Caco-2 (cell line): ENCODE data around the gene MSMB. TPM values are rescaled to one million over a fixed set of nuclear protein-coding genes. Genes with fewer than 3 reads are reported as not detected.
"Not testable (repeated sequence)": the region's sequence is repeated elsewhere in the genome, so short reads cannot be mapped to it uniquely, and the experiment has no call there.

Experiments
- BruUV-seq: library from RNA; stranded (reverse); fragments of 400-500 nt; replicated peaks from 2 replicates; lab custom pipeline; 2021; lab: Mats Ljungman, UMichigan
- CTCF ChIA-PET: fragments of 300-600 bp; sonication (Branson Sonifier 250); formaldehyde crosslinking; loops from one replicate; lab custom pipeline; 2022; ENCODE audit warnings: antibody characterized with exemption; lab: Charles Lee
- POLR2A ChIA-PET: fragments of 300-600 bp; sonication (Branson Sonifier 250); formaldehyde crosslinking; loops from one replicate; lab custom pipeline; 2022; ENCODE audit warnings: antibody characterized with exemption; lab: Charles Lee
- DNase-seq, 2 experiments: peaks; one replicate each; pipeline versions ENCODE4 v3.0.0 to v3.0.0-alpha.2; 2020 to 2022
- H3K27me3 ChIP-seq: replicated peaks from 2 replicates; pipeline ENCODE4 v1.6.0; 2011; ENCODE audit warnings: low read length; ENCODE audit not compliant: control insufficient read depth, insufficient read depth
- H3K36me3 ChIP-seq: 2 replicates; pipeline ENCODE4 v1.5.1; 2011; ENCODE audit warnings: low read length; ENCODE audit not compliant: control insufficient read depth, insufficient read depth
- H3K4me1 ChIP-seq: fragments of 250-450 bp; sonication (Bioruptor Pico); 2 replicates; pipeline ENCODE4 v1.5.1; 2020; ENCODE audit warnings: mild to moderate bottlenecking
- H3K4me3 ChIP-seq: 2 replicates; pipeline ENCODE4 v1.5.1; 2011; ENCODE audit warnings: low read depth, mild to moderate bottlenecking, control low read depth, low read length
- H3K9me3 ChIP-seq: fragments of 250-450 bp; sonication (Bioruptor Pico); 2 replicates; pipeline ENCODE4 v1.5.1; 2020; ENCODE audit warnings: mild to moderate bottlenecking, moderate library complexity
- H3K27ac Mint-ChIP-seq: one replicate; pipeline ENCODE4 v1.8.0; 2022; ENCODE audit warnings: mixed read lengths; ENCODE audit not compliant: unreplicated experiment
- H3K27me3 Mint-ChIP-seq: one replicate; pipeline ENCODE4 v1.8.0; 2022; ENCODE audit warnings: mixed read lengths; ENCODE audit not compliant: insufficient read depth, unreplicated experiment
- H3K36me3 Mint-ChIP-seq: one replicate; pipeline ENCODE4 v1.8.0; 2022; ENCODE audit warnings: mild to moderate bottlenecking, mixed read lengths; ENCODE audit not compliant: insufficient read depth, unreplicated experiment
- H3K4me1 Mint-ChIP-seq: one replicate; pipeline ENCODE4 v1.8.0; 2022; ENCODE audit warnings: low read depth, mixed read lengths; ENCODE audit not compliant: unreplicated experiment
- H3K4me3 Mint-ChIP-seq: one replicate; pipeline ENCODE4 v1.8.0; 2022; ENCODE audit warnings: mild to moderate bottlenecking, moderate library complexity, mixed read lengths; ENCODE audit not compliant: unreplicated experiment
- H3K9me3 Mint-ChIP-seq: one replicate; pipeline ENCODE4 v1.8.0; 2022; ENCODE audit warnings: mixed read lengths; ENCODE audit not compliant: unreplicated experiment
- intact Hi-C: fragments of 100-400 bp; cut with micrococcal nuclease; formaldehyde crosslinking; loops from one replicate; pipeline ENCODE4 v1.10.0; 2022; ENCODE audit not compliant: unreplicated experiment
- total RNA-seq: library from RNA; stranded (reverse); gene quantifications from 2 replicates; pipeline ENCODE4 v1.2.3, GENCODE V29; 2022
- TF ChIP-seq, protein P1 (sequence below), 2 experiments: fragments of 200-600 bp in 1 of 2; IDR thresholded peaks; 1 replicate in 1 of 2; 2 replicates in 1 of 2; pipeline versions ENCODE4 v1.5.1 to v1.8.0; 2011 to 2022; ENCODE audit warnings: antibody characterized with exemption in 1 of 2, control low read depth in 1 of 2, inconsistent platforms in 1 of 2, low read depth in 1 of 2, low read length in 1 of 2, mild to moderate bottlenecking in 1 of 2, moderate library complexity in 1 of 2; ENCODE audit not compliant: insufficient read depth in 1 of 2, severe bottlenecking in 1 of 2, unreplicated experiment in 1 of 2

The MSMB gene
- total RNA-seq, 1 experiment from 2014 or later, result 0.84 TPM

- ChIA-PET CTCF (interaction anchor here (0.6 kb wide), 1 partner anchor 24 kb away, joined by 6 read pairs; no protein-coding TSS in a partner anchor), POLR2A (no interaction called here)
- H3K27ac Mint-ChIP-seq, result peak overlapping the region; percentile 57
- H3K27me3 Mint-ChIP-seq, result no peaks in the 10 kb centered on the region
- Histone ChIP-seq H3K9me3 (no peaks in the 10 kb centered on the region; the same call in 1 of the 2 replicates), H3K27me3 (no peaks in the 10 kb centered on the region), H3K4me1 (peaks cover 27% of the 10 kb centered on the region), H3K36me3 (peaks cover 4% of the 10 kb centered on the region; the same call in 1 of the 2 replicates), H3K4me3 (no peak overlapping the region)
- peak in 1 of 2 experiments; percentile 66 for DNase-seq
- H3K9me3 Mint-ChIP-seq, result peaks cover 11% of the 10 kb centered on the region
- H3K36me3 Mint-ChIP-seq, result peaks cover 70% of the 10 kb centered on the region
- BruUV-seq, result no TSS peak
- intact Hi-C loops, result loop anchor here (2.0 kb wide), 1 partner anchor 25 kb away; no protein-coding TSS in a partner anchor
- peaks cover 31% of the 10 kb centered on the region for H3K4me1 Mint-ChIP-seq
- TF ChIP-seq, protein P1, sequence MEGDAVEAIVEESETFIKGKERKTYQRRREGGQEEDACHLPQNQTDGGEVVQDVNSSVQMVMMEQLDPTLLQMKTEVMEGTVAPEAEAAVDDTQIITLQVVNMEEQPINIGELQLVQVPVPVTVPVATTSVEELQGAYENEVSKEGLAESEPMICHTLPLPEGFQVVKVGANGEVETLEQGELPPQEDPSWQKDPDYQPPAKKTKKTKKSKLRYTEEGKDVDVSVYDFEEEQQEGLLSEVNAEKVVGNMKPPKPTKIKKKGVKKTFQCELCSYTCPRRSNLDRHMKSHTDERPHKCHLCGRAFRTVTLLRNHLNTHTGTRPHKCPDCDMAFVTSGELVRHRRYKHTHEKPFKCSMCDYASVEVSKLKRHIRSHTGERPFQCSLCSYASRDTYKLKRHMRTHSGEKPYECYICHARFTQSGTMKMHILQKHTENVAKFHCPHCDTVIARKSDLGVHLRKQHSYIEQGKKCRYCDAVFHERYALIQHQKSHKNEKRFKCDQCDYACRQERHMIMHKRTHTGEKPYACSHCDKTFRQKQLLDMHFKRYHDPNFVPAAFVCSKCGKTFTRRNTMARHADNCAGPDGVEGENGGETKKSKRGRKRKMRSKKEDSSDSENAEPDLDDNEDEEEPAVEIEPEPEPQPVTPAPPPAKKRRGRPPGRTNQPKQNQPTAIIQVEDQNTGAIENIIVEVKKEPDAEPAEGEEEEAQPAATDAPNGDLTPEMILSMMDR (IDR thresholded peaks at IDR 0.05; ENCODE audit: insufficient read depth in 1 of 2, low read depth in 1 of 2, low read length in 1 of 2, severe bottlenecking in 1 of 2, unreplicated experiment in 1 of 2), result no peak
- H3K4me3 Mint-ChIP-seq, result peak overlapping the region; percentile 11
These were observed 47.9 kb downstream of the MSMB start for GRCh38 chr10:45997994-45998763.

DNA sequence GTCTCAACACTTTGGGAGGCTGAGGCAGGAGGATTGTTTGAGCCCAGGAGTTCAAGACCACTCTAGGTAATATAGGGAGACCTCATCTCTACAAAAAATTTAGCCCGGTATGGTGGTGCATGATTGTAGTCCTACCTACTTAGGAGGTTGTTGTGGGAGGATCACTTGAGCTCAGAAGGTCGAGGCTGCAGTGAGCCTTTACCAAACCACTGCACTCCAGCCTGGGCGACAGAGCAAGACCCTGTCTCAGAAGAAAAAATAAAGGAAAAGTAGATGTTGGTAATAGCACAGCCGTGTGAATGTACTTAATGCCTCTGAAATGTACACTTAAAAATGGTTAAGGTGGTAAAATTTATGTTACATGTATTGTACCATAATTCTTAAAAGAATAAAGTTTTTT is 48.5 kb downstream of the MSMB start:
- no peaks in the 10 kb centered on the region for H3K27me3 ChIP-seq
- no peaks in the 10 kb centered on the region; the same call in 1 of the 2 replicates for H3K9me3 ChIP-seq
- peaks cover 70% of the 10 kb centered on the region for H3K36me3 Mint-ChIP-seq
- peaks cover 29% of the 10 kb centered on the region for H3K4me1 Mint-ChIP-seq
- 0 out of 2 replicates have a peak, but pooled peaks cover 2% of the 10 kb centered on the region for H3K36me3 ChIP-seq
- CTCF ChIA-PET, result no interaction called here
- peaks cover 27% of the 10 kb centered on the region for H3K4me1 ChIP-seq
- TF ChIP-seq, protein P1 (IDR thresholded peaks at IDR 0.05; ENCODE audit: insufficient read depth in 1 of 2, low read depth in 1 of 2, low read length in 1 of 2, severe bottlenecking in 1 of 2, unreplicated experiment in 1 of 2), result no peak
- H3K27me3 Mint-ChIP-seq, result no peaks in the 10 kb centered on the region
- BruUV-seq, result no TSS peak
- DNase-seq, result no peak
- POLR2A ChIA-PET, result no interaction called here
- H3K9me3 Mint-ChIP-seq, result peaks cover 11% of the 10 kb centered on the region
- H3K4me3 Mint-ChIP-seq, result peak overlapping the region; percentile 19
- H3K4me3 ChIP-seq, result no peak overlapping the region
- intact Hi-C loops, result no loop called here
- peak overlapping the region; percentile 57 for H3K27ac Mint-ChIP-seq

- H3K27me3 Mint-ChIP-seq, intact Hi-C loops, POLR2A ChIA-PET, H3K27me3 ChIP-seq, DNase-seq, H3K4me3 ChIP-seq, H3K36me3 ChIP-seq, H3K4me1 Mint-ChIP-seq, H3K27ac Mint-ChIP-seq, H3K9me3 Mint-ChIP-seq, H3K4me1 ChIP-seq, BruUV-seq, H3K9me3 ChIP-seq, CTCF ChIA-PET, H3K4me3 Mint-ChIP-seq: not testable (repeated sequence)
- peaks cover 57% of the 10 kb centered on the region for H3K36me3 Mint-ChIP-seq
These were observed 60.5 kb downstream of the MSMB start for GRCh38 chr10:45985590-45985989.

DNA sequence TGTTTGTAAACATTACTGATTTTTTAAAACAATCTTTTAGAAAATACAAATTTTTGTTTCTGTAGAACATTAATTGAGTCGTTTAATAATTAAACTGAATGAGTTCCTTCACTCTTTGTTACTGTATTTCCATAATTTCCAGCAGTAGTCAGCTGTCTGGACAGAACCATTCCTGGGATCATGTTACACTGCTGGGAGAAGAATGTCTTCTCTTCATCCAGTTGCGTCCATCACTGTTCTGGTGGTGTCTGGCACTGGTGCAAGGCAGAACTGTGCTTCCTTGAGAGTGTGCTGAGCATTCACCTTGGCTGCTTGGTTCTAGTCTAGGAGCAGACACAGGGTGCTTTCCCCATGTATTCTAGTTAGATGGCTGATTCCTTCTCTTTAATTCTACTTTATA is 61.6 kb downstream of the MSMB start:
- H3K4me3 Mint-ChIP-seq, H3K4me1 ChIP-seq, H3K4me1 Mint-ChIP-seq, DNase-seq, H3K9me3 Mint-ChIP-seq, H3K36me3 ChIP-seq, BruUV-seq, H3K4me3 ChIP-seq, H3K27ac Mint-ChIP-seq, CTCF ChIA-PET, intact Hi-C loops, H3K27me3 ChIP-seq, H3K27me3 Mint-ChIP-seq, H3K9me3 ChIP-seq, POLR2A ChIA-PET: not testable (repeated sequence)
- H3K36me3 Mint-ChIP-seq, result peaks cover 48% of the 10 kb centered on the region
